ENCODE measurements around the gene ATG16L2. TPM values are rescaled to one million over a fixed set of nuclear protein-coding genes. Genes with fewer than 3 reads are reported as not detected.

Gene ATG16L2
- total RNA-seq, 1 experiment from 2014 or later = 17.3 TPM

DNA sequence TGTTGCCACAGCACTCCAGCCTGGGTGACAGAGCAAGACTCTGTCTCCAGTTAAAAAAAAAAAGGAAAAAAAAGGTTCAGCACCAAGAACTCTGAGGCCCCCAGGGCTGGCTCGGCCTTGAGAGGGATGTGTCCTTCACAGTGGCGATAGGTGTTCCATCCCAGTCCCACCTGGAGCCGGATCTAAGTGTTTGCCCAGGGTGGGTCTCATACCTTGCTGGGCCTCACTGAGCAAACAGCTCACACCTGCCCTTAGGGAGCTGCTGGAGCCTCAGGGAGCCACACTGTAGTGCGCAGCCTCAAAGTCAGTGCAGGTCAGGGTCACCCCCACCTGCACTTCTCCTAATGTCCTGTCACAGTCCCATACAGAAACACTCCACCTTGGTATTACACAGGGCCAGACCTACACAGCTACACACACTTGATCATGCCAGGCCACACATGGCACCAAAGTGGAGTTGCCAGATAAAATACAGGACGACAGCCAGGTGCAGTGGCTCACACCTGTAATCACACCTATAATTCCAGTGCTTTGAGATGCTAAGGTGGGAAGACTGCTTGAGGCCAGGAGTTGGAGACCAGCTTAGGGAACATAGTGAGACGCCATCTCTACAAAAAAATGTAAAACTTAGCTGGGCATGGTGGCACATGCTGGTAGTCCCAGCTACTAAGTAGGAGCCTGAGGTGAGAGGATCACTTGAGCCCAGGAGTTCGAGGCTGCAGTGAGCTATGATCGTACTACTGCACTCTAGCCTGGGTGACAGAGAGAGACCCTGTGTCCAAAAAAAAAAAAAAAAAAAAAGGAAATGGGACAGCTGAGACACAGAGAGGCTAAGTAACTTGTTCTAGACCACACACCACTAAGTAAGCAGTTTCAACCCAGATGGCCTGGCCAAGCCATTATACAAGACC lies 27.7 kb upstream of the ATG16L2 start:
- H2BK5ac ChIP-seq (ENCODE audit: insufficient read length, low read length) = no peak overlapping the region
- TF ChIP-seq, protein P1, sequence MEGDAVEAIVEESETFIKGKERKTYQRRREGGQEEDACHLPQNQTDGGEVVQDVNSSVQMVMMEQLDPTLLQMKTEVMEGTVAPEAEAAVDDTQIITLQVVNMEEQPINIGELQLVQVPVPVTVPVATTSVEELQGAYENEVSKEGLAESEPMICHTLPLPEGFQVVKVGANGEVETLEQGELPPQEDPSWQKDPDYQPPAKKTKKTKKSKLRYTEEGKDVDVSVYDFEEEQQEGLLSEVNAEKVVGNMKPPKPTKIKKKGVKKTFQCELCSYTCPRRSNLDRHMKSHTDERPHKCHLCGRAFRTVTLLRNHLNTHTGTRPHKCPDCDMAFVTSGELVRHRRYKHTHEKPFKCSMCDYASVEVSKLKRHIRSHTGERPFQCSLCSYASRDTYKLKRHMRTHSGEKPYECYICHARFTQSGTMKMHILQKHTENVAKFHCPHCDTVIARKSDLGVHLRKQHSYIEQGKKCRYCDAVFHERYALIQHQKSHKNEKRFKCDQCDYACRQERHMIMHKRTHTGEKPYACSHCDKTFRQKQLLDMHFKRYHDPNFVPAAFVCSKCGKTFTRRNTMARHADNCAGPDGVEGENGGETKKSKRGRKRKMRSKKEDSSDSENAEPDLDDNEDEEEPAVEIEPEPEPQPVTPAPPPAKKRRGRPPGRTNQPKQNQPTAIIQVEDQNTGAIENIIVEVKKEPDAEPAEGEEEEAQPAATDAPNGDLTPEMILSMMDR (conservative IDR thresholded peaks at IDR 0.05) = no peak
- no peak overlapping the region for H2AFZ ChIP-seq (ENCODE audit: low read length)
- H3K4me1 Mint-ChIP-seq = peaks cover 27 to 29% of the 10 kb centered on the region in 2 experiments
- no peaks in the 10 kb centered on the region; the same call in 1 of the 2 replicates for H3K27me3 ChIP-seq (ENCODE audit: insufficient read depth, low read length)
- H3K27ac ChIP-seq (ENCODE audit: insufficient read length, low read depth, low read length) = no peak overlapping the region
- DNase-seq = no peak
- no peaks in the 10 kb centered on the region for H4K20me1 ChIP-seq (ENCODE audit: control insufficient read depth, insufficient read depth, insufficient read length)
- no peak overlapping the region for H4K5ac ChIP-seq (ENCODE audit: insufficient read length, low read depth, low read length)
- no peak overlapping the region for H3K4me3 Mint-ChIP-seq
- H2BK20ac ChIP-seq (ENCODE audit: low read depth, low read length, poor library complexity, severe bottlenecking) = no peak overlapping the region
- H2BK120ac ChIP-seq (ENCODE audit: low read depth, low read length, poor library complexity, severe bottlenecking) = no peak overlapping the region
- H3K23ac ChIP-seq (ENCODE audit: insufficient read length, low read depth, low read length) = no peak overlapping the region
- no peaks in the 10 kb centered on the region for H3K79me2 ChIP-seq (ENCODE audit: insufficient read depth, low read length)
- no peaks in the 10 kb centered on the region for H3K9me3 Mint-ChIP-seq
- no peaks in the 10 kb centered on the region for H3K9me3 ChIP-seq (ENCODE audit: control insufficient read depth, low read depth, low read length)
- no peak overlapping the region for H2BK12ac ChIP-seq (ENCODE audit: insufficient read length, low read depth, low read length)
- WGBS (ENCODE audit: extremely low coverage, insufficient read length, low lambda C conversion rate) = no CpG with 5 or more reads among the region's 8 CpGs
- no peak overlapping the region for H3K56ac ChIP-seq (ENCODE audit: insufficient read length, low read depth, low read length)
- H3K9ac ChIP-seq (ENCODE audit: extremely low read depth, insufficient read length, low read length) = no peak overlapping the region
- no peak overlapping the region for H2AK5ac ChIP-seq (ENCODE audit: insufficient read length, low read length)
- no peak overlapping the region for H2BK15ac ChIP-seq (ENCODE audit: low read depth, low read length)
- no peak overlapping the region for H3K4me2 ChIP-seq (ENCODE audit: insufficient read depth, insufficient read length, low read length)
- H4K8ac ChIP-seq (replicated peaks; ENCODE audit: insufficient read length, low read depth, low read length) = no peak overlapping the region
- no peak overlapping the region for H3K14ac ChIP-seq (ENCODE audit: insufficient read depth, low read length)
- H3K36me3 Mint-ChIP-seq (ENCODE audit: insufficient read depth in 1 of 3, low read depth in 3 of 3) = no peaks in the 10 kb centered on the region
- H3K27ac Mint-ChIP-seq = peak overlapping the region in 1 of 3 experiments; percentile 62; a peak in 1 of 7 replicates
- peaks cover 4% of the 10 kb centered on the region; the same call in 1 of the 2 replicates for H3K4me1 ChIP-seq (ENCODE audit: insufficient read depth, low read length)
- peaks cover 7% of the 10 kb centered on the region for H3K23me2 ChIP-seq (ENCODE audit: insufficient read length, low read depth, low read length, poor library complexity, severe bottlenecking)
- no peak overlapping the region for H4K91ac ChIP-seq (ENCODE audit: insufficient read length, low read depth, low read length)
- H3K4ac ChIP-seq (ENCODE audit: low read depth, low read length) = no peak overlapping the region
- no peak overlapping the region for H3T11ph ChIP-seq (ENCODE audit: low read length)
- no peak overlapping the region for H3K18ac ChIP-seq (ENCODE audit: insufficient read length, low read depth, low read length)
- H3K79me1 ChIP-seq (ENCODE audit: insufficient read depth, low read depth, low read length, poor library complexity, severe bottlenecking) = no peaks in the 10 kb centered on the region
- peaks cover 18% of the 10 kb centered on the region for H3K27me3 Mint-ChIP-seq (ENCODE audit: low read depth)
